OCI-LY3 (cell line): ENCODE measurements around the gene PTBP1.

ENCODE experiments used
- EZH2phosphoT487 ChIP-seq: fragments of 200-600 bp; shearing (Covaris generic); IDR thresholded peaks from 2 replicates; pipeline ENCODE4 v1.6.1; 2018; ENCODE audit warnings: antibody characterized with exemption, mixed run types, low read depth
- TF ChIP-seq, protein P1 (sequence below): fragments of 200-600, 300-600 bp; sonication (generic); IDR thresholded peaks from 2 replicates; pipeline ENCODE4 v1.5.1; 2014; ENCODE audit warnings: antibody characterized with exemption, low read length, low read depth

DNA sequence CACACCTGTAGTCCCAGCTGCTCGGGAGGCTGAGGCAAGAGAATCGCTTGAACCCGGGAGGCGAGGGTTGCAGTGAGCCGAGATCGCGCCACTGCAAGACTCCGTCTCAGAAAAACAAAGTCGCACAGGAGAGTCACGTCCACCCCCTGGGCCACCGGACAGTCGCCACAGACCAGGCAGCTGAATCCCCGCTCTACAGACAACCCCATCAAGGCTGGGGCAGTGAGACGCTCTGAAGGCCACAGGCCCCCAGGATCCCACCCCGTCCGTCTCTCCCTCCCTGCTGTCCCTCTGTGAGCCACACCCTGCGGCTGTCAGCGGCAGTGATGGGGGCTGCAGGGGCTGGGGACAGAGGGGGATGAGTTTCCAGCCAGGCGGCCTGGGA is 15.5 kb upstream of the PTBP1 start:
- TF ChIP-seq, protein P1, sequence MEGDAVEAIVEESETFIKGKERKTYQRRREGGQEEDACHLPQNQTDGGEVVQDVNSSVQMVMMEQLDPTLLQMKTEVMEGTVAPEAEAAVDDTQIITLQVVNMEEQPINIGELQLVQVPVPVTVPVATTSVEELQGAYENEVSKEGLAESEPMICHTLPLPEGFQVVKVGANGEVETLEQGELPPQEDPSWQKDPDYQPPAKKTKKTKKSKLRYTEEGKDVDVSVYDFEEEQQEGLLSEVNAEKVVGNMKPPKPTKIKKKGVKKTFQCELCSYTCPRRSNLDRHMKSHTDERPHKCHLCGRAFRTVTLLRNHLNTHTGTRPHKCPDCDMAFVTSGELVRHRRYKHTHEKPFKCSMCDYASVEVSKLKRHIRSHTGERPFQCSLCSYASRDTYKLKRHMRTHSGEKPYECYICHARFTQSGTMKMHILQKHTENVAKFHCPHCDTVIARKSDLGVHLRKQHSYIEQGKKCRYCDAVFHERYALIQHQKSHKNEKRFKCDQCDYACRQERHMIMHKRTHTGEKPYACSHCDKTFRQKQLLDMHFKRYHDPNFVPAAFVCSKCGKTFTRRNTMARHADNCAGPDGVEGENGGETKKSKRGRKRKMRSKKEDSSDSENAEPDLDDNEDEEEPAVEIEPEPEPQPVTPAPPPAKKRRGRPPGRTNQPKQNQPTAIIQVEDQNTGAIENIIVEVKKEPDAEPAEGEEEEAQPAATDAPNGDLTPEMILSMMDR, result no peak
- no peak for TF ChIP-seq EZH2phosphoT487
